ENCODE results near the gene PDCD4.

PDCD4 gene

GRCh38 chr10:110842326-110842904 lies 29.3 kb upstream of the PDCD4 start:
- DNase-seq (ENCODE audit: low spot score): no peak

- DNase-seq (ENCODE audit: low spot score): peak; percentile 38
These were observed 28.7 kb upstream of the PDCD4 start for GRCh38 chr10:110843031-110843430.

GRCh38 chr10:110843796-110844616 lies 27.7 kb upstream of the PDCD4 start:
- no peak for DNase-seq (ENCODE audit: low spot score)

GRCh38 chr10:110844617-110844881 lies 27.2 kb upstream of the PDCD4 start:
- no peak for DNase-seq (ENCODE audit: low spot score)

- DNase-seq (ENCODE audit: low spot score): no peak
These were observed 26.5 kb upstream of the PDCD4 start for GRCh38 chr10:110845192-110845755.

- DNase-seq (ENCODE audit: low spot score): no peak
These were observed 25.7 kb upstream of the PDCD4 start for GRCh38 chr10:110845756-110846620.

GRCh38 chr10:110847374-110847773 lies 24.4 kb upstream of the PDCD4 start:
- DNase-seq (ENCODE audit: low spot score): no peak

GRCh38 chr10:110848106-110848505 lies 23.6 kb upstream of the PDCD4 start:
- no peak for DNase-seq (ENCODE audit: low spot score)

- no peak for DNase-seq (ENCODE audit: low spot score)
These were observed 21.6 kb upstream of the PDCD4 start for GRCh38 chr10:110850099-110850498.

GRCh38 chr10:110851020-110851612 lies 20.6 kb upstream of the PDCD4 start:
- no peak for DNase-seq (ENCODE audit: low spot score)

- no peak for DNase-seq (ENCODE audit: low spot score)
These were observed 19.4 kb upstream of the PDCD4 start for GRCh38 chr10:110852255-110852896.

- DNase-seq (ENCODE audit: low spot score): no peak
These were observed 18.8 kb upstream of the PDCD4 start for GRCh38 chr10:110852947-110853346.

GRCh38 chr10:110853921-110854605 lies 17.7 kb upstream of the PDCD4 start:
- DNase-seq (ENCODE audit: low spot score): no peak

- peak; percentile 75 for DNase-seq (ENCODE audit: low spot score)
These were observed 14.2 kb upstream of the PDCD4 start for GRCh38 chr10:110857265-110858171.

GRCh38 chr10:110858297-110858934 lies 13.3 kb upstream of the PDCD4 start:
- no peak for DNase-seq (ENCODE audit: low spot score)

- peak; percentile 20 for DNase-seq (ENCODE audit: low spot score)
These were observed 12.3 kb upstream of the PDCD4 start for GRCh38 chr10:110859206-110859972.

- DNase-seq (ENCODE audit: low spot score): peak; percentile 41
These were observed 11.8 kb upstream of the PDCD4 start for GRCh38 chr10:110859973-110860376.

GRCh38 chr10:110860576-110861241 lies 11.0 kb upstream of the PDCD4 start:
- no peak for DNase-seq (ENCODE audit: low spot score)
